Osteoblast (primary cell): ENCODE data around the gene TRAPPC5. TPM values are rescaled to one million over a fixed set of nuclear protein-coding genes. Genes with fewer than 3 reads are reported as not detected.

Experiments used
- DNase-seq: peaks from one replicate; pipeline ENCODE4 v3.0.0; 2011; ENCODE audit warnings: low spot score, mixed read lengths; ENCODE audit not compliant: insufficient read length; ENCODE audit errors: missing footprints
- H2AFZ ChIP-seq: 2 replicates; pipeline ENCODE4 v1.6.0; 2011; ENCODE audit warnings: mild to moderate bottlenecking, low read length
- H3K27ac ChIP-seq: 2 replicates; pipeline ENCODE4 v1.5.1; 2011; ENCODE audit warnings: mild to moderate bottlenecking, low read depth, low read length, moderate library complexity
- H3K27me3 ChIP-seq: 2 replicates; pipeline ENCODE4 v1.6.0; 2012; ENCODE audit warnings: mild to moderate bottlenecking, control low read depth, inconsistent platforms, low read length, moderate library complexity; ENCODE audit not compliant: insufficient read depth
- H3K36me3 ChIP-seq: 2 replicates; pipeline ENCODE4 v1.5.1; 2011; ENCODE audit warnings: mild to moderate bottlenecking, low read length, control low read depth, moderate library complexity; ENCODE audit not compliant: insufficient read depth
- H3K4me1 ChIP-seq: 2 replicates; pipeline ENCODE4 v1.5.1; 2011; ENCODE audit warnings: mild to moderate bottlenecking, low read length, control low read depth, moderate library complexity; ENCODE audit not compliant: insufficient read depth
- H3K4me2 ChIP-seq: 2 replicates; pipeline ENCODE4 v1.6.0; 2011; ENCODE audit warnings: mild to moderate bottlenecking, low read length; ENCODE audit not compliant: insufficient read depth
- H3K4me3 ChIP-seq: fragments of 200-600 bp; sonication (generic); 3 replicates; pipeline ENCODE4 v1.5.1; 2012; ENCODE audit warnings: mild to moderate bottlenecking, low read length, inconsistent platforms; ENCODE audit not compliant: insufficient read depth
- H3K79me2 ChIP-seq: 2 replicates; pipeline ENCODE4 v1.6.0; 2012; ENCODE audit warnings: mild to moderate bottlenecking, low read length, control low read depth, inconsistent platforms; ENCODE audit not compliant: insufficient read depth
- H3K9me3 ChIP-seq: 2 replicates; pipeline ENCODE4 v1.5.1; 2011; ENCODE audit warnings: low read depth, low read length, control low read depth
- H4K20me1 ChIP-seq: 2 replicates; pipeline ENCODE4 v1.6.0; 2012; ENCODE audit warnings: mild to moderate bottlenecking, low read length, control low read depth; ENCODE audit not compliant: insufficient read depth
- CTCF ChIP-seq: IDR thresholded peaks from 2 replicates; pipeline ENCODE4 v1.5.1; 2011; ENCODE audit warnings: mild to moderate bottlenecking, low read depth, low read length, moderate library complexity; ENCODE audit errors: extremely low read depth
- total RNA-seq: library from RNA; depleted of rRNA; stranded (reverse); fragments of >200 nt; gene quantifications from 2 replicates; pipeline ENCODE4 v1.2.3, GENCODE V29; 2012

The TRAPPC5 gene
- total RNA-seq, 1 donor = 26.4 TPM

DNA sequence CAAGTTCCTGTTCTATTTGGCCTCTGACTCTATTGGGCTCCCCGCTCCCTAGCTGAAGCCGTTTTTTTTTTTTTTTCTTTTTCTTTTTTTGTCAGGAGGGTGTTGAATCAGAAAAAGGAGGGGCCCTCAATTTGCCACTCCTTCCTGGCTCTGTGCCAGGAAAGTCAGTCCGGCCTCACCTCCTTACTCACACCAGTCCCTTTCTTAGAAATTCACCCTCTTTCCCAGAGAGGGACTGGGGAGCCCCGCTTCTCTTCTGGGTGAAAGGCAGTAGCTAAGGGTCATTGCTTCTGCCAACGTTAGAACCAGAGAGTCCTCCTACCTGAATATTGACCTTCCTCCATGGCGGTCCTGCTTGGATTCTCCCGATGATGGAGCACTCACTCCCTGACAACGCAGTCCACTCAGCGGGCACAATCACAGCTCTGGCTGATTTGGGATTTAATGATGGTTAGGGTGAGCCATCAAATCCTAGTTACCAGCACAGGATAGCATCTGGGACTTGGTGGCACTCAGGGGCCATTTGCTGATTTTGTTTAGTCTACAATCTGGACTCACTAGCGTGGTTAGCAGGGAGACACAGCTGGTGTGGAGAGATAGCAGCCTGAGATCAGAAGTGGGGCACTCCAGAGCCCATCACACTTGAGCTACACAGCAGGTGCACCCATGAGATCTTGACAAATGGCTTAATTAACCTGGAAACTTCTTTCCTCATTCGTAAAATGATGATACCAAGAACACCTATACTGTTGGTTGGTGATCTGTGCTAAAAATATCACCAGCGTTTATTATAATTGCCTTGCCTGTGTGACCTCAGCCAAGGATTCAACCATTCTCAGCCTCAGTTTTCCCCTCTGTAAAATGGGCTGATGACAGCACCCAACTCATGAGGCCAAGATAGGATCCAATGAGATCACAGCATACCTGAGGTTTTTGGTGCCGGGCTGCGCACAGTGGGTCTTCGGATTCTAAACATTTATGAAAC is 19.1 kb downstream of the TRAPPC5 start:
- Histone ChIP-seq H3K4me1 (no peaks in the 10 kb centered on the region), H3K4me3 (no peak overlapping the region), H4K20me1 (no peaks in the 10 kb centered on the region), H3K36me3 (no peaks in the 10 kb centered on the region), H2AFZ (no peak overlapping the region), H3K27ac (no peak overlapping the region), H3K9me3 (no peaks in the 10 kb centered on the region), H3K4me2 (no peak overlapping the region), H3K27me3 (no peaks in the 10 kb centered on the region), H3K79me2 (no peaks in the 10 kb centered on the region)
- no peak for TF ChIP-seq CTCF
- DNase-seq = peak; percentile 83

DNA sequence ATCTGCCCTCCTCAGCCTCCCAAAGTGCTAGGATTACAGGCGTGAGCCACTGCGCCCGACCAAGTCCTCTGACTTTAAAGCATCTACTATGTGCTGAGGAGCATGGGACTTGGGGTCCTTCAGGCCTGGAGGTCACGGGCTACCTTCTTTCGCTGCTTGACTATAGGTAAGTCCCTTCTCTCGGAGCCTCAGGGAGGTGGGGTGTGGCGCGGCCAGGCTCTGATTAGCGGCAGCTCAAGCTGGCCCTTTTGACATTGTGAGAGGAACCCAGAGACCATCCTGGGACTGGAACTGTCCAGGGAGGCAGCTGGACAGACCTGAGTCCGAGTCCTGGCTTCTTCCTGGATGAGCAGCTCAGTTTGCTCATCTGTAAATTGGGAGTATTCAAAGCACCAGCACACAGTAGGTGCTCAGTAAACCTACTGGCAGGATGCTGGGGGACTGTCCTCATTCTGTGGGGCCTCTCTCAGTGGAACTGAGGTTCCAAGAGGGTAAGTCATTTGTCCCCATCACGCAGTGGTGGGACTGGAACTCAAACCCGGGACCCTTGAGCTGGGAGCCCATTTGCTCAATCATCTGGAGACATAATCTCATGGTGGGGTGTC is 20.5 kb downstream of the TRAPPC5 start:
- H3K4me2 ChIP-seq = no peak overlapping the region
- no peak overlapping the region for H2AFZ ChIP-seq
- no peak overlapping the region for H3K4me3 ChIP-seq
- no peak overlapping the region for H3K27ac ChIP-seq
- no peaks in the 10 kb centered on the region for H4K20me1 ChIP-seq
- no peaks in the 10 kb centered on the region for H3K79me2 ChIP-seq
- no peaks in the 10 kb centered on the region for H3K27me3 ChIP-seq
- no peaks in the 10 kb centered on the region for H3K9me3 ChIP-seq
- TF ChIP-seq CTCF = no peak
- no peak for DNase-seq
- H3K4me1 ChIP-seq = no peaks in the 10 kb centered on the region
- H3K36me3 ChIP-seq = no peaks in the 10 kb centered on the region

DNA sequence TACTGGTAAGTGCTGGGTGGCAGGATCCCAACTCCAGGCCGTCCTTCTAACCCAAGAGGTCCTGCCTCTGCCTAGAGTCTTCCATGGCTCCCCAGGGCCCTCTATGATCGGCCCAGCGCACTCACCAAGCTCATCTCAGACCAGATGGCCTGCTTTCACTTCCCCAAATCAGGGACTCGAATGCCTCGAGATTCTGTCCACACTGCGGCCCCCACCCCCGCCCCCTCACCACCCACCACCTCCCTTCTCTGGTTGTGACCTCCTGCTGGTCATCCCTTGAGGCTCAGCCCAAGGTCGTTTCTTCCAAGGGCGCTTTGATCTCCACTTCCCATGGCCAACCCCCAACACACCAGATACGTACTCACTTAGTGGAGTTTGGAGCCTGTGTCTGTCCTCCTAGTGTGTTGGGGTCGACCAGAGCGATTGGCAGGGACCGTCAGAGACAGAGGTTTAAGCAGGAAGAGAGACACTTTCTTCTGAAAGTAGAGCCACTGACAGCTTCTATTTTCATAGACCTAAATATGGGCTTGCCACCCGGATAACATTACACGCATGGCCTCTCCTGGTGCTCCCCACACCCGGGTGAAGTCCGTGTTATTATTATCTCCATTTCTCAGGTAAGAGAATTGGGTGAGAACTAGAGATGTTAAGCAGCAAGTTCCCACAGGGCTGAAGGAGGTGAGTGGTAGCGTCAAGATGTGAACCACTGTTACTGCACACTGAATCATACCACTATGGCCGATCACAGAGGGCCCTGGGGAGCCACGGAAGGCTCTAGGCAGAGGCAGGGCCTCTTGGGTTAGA is 21.2 kb downstream of the TRAPPC5 start, which contains the start of gene FCER2:
Gene FCER2 (minus strand): TSS at position 478 of the 804 bp plus-strand sequence. CDS start 2,371 bp downstream, outside the sequence.
- H2AFZ ChIP-seq = no peak within 1 kb of the TSS
- H3K36me3 ChIP-seq = no peaks in the 10 kb centered on the region
- H3K27me3 ChIP-seq = no peaks in the 10 kb centered on the region
- H3K4me1 ChIP-seq = no peaks in the 10 kb centered on the region
- TF ChIP-seq CTCF = no peak
- H3K4me3 ChIP-seq = no peak within 1 kb of the TSS
- no peaks in the 10 kb centered on the region for H3K79me2 ChIP-seq
- no peak within 1 kb of the TSS for H3K27ac ChIP-seq
- H3K4me2 ChIP-seq = no peak within 1 kb of the TSS
- peak; percentile 31 for DNase-seq
- no peaks in the 10 kb centered on the region for H3K9me3 ChIP-seq
- H4K20me1 ChIP-seq = no peaks in the 10 kb centered on the region
